K562 (cell line): ENCODE data around the gene FIBP. TPM values are rescaled to one million over a fixed set of nuclear protein-coding genes. Genes with fewer than 3 reads are reported as not detected.
A peak's percentile ranks its signal among the peaks of the same experiment; 100 is the strongest.

ENCODE experiments used
- FOSL1 ChIP-seq: fragments of 200-800 bp; sonication (Bioruptor generic); conservative IDR thresholded peaks from 2 replicates; pipeline ENCODE4 v1.6.1; 2016; ENCODE audit warnings: missing genetic modification characterization, missing compliant biosample characterization
- NR4A1 ChIP-seq, 2 experiments: fragments of 250-450 bp in 1 of 2; fragments of 450-650 bp in 1 of 2; sonication (Bioruptor Pico) in 1 of 2; IDR thresholded peaks; 2 replicates each; pipeline versions ENCODE4 v1.4.0 to v1.6.1; 2016 to 2020; ENCODE audit warnings: mild to moderate bottlenecking in 2 of 2, missing compliant biosample characterization in 1 of 2, missing genetic modification characterization in 1 of 2, moderate library complexity in 1 of 2
- RFX7 ChIP-seq: fragments of 250-450 bp; sonication (Bioruptor Pico); IDR thresholded peaks from 2 replicates; pipeline ENCODE4 v1.5.1; 2021; ENCODE audit warnings: mild to moderate bottlenecking
- RHOXF2B ChIP-seq: fragments of 250-450 bp; sonication (Bioruptor Pico); conservative IDR thresholded peaks from 2 replicates; pipeline ENCODE4 v1.5.1; 2021
- ZNF324 ChIP-seq: fragments of 250-450 bp; sonication (Bioruptor Pico); IDR thresholded peaks from 2 replicates; pipeline ENCODE4 v1.4.0; 2020; ENCODE audit warnings: mild to moderate bottlenecking
- ZNF592 ChIP-seq: fragments of 450-650 bp; IDR thresholded peaks from 2 replicates; pipeline ENCODE4 v1.6.1; 2017; ENCODE audit warnings: antibody characterized with exemption, mild to moderate bottlenecking
- polyA plus RNA-seq, 8 experiments: library from polyadenylated mRNA; depleted of rRNA in 4 of 8; stranded (reverse) in 5 of 8; unstranded in 3 of 8; fragments of >200 nt; fragmentation: Nextera tagmentation in 2 of 8; fragmentation: Illumina TruSeq in 1 of 8; extraction: Ambion mirVana in 2 of 8; extraction: Trizol in 1 of 8; gene quantifications; 2 replicates each; pipeline versions ENCODE4 v1.2.1 to v1.2.3, GENCODE V29; 2011 to 2014; ENCODE audit warnings: inconsistent platforms in 1 of 8, missing spikeins in 1 of 8
- total RNA-seq, 7 experiments: library from RNA; depleted of rRNA in 6 of 7; stranded (reverse); fragments of >200 nt in 6 of 7; fragmentation: Illumina TruSeq in 2 of 7; extraction: Trizol in 2 of 7; gene quantifications; 2 replicates each; pipeline versions ENCODE4 v1.2.1 to v1.2.3, GENCODE V29; 2011 to 2021; ENCODE audit warnings: low replicate concordance in 1 of 7
- TF ChIP-seq, protein P1 (sequence below): fragments of 200-800 bp; sonication (Bioruptor generic); IDR thresholded peaks from 2 replicates; pipeline ENCODE4 v1.6.1; 2016; ENCODE audit warnings: missing genetic modification characterization, missing compliant biosample characterization
- TF ChIP-seq, protein P2 (sequence below): fragments of 250-450 bp; sonication (Bioruptor Pico); IDR thresholded peaks from 2 replicates; pipeline ENCODE4 v1.8.0; 2021; ENCODE audit warnings: mild to moderate bottlenecking, moderate library complexity
- TF ChIP-seq, protein P3 (sequence below), 2 experiments: IDR thresholded peaks; 2 replicates each; pipeline ENCODE4 v1.6.1; 2012; ENCODE audit warnings: improper control_type of control experiment in 2 of 2, low read depth in 2 of 2, low read length in 2 of 2, borderline replicate concordance in 1 of 2
- TF ChIP-seq, protein P4 (sequence below): fragments of 250-450 bp; sonication (Bioruptor Pico); IDR thresholded peaks from 2 replicates; pipeline ENCODE4 v1.9.0; 2021; ENCODE audit warnings: mild to moderate bottlenecking, inconsistent platforms

Gene FIBP
- total and polyA plus RNA-seq, 9 of the 15 experiments (the other 6 are each of a cell fraction or from before 2014, with no cell fraction given): 41.2 to 79.2 (median 48.6) TPM

- TF ChIP-seq, protein P1, sequence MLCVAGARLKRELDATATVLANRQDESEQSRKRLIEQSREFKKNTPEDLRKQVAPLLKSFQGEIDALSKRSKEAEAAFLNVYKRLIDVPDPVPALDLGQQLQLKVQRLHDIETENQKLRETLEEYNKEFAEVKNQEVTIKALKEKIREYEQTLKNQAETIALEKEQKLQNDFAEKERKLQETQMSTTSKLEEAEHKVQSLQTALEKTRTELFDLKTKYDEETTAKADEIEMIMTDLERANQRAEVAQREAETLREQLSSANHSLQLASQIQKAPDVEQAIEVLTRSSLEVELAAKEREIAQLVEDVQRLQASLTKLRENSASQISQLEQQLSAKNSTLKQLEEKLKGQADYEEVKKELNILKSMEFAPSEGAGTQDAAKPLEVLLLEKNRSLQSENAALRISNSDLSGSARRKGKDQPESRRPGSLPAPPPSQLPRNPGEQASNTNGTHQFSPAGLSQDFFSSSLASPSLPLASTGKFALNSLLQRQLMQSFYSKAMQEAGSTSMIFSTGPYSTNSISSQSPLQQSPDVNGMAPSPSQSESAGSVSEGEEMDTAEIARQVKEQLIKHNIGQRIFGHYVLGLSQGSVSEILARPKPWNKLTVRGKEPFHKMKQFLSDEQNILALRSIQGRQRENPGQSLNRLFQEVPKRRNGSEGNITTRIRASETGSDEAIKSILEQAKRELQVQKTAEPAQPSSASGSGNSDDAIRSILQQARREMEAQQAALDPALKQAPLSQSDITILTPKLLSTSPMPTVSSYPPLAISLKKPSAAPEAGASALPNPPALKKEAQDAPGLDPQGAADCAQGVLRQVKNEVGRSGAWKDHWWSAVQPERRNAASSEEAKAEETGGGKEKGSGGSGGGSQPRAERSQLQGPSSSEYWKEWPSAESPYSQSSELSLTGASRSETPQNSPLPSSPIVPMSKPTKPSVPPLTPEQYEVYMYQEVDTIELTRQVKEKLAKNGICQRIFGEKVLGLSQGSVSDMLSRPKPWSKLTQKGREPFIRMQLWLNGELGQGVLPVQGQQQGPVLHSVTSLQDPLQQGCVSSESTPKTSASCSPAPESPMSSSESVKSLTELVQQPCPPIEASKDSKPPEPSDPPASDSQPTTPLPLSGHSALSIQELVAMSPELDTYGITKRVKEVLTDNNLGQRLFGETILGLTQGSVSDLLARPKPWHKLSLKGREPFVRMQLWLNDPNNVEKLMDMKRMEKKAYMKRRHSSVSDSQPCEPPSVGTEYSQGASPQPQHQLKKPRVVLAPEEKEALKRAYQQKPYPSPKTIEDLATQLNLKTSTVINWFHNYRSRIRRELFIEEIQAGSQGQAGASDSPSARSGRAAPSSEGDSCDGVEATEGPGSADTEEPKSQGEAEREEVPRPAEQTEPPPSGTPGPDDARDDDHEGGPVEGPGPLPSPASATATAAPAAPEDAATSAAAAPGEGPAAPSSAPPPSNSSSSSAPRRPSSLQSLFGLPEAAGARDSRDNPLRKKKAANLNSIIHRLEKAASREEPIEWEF (CRISPR knock-in tag): no peak
- TF ChIP-seq NR4A1 (CRISPR knock-in tag; IDR thresholded peaks at IDR 0.05) (no peak), NR4A1 (tag; IDR thresholded peaks at IDR 0.05) (no peak), RHOXF2B (CRISPR knock-in tag) (no peak), ZNF592 (peak; percentile 73; the same call in 1 of the 2 replicates), FOSL1 (tag) (no peak), ZNF324 (no peak), RFX7 (no peak)
- TF ChIP-seq, protein P2, sequence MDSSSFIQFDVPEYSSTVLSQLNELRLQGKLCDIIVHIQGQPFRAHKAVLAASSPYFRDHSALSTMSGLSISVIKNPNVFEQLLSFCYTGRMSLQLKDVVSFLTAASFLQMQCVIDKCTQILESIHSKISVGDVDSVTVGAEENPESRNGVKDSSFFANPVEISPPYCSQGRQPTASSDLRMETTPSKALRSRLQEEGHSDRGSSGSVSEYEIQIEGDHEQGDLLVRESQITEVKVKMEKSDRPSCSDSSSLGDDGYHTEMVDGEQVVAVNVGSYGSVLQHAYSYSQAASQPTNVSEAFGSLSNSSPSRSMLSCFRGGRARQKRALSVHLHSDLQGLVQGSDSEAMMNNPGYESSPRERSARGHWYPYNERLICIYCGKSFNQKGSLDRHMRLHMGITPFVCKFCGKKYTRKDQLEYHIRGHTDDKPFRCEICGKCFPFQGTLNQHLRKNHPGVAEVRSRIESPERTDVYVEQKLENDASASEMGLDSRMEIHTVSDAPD (CRISPR knock-in tag): no peak
- TF ChIP-seq, protein P3, sequence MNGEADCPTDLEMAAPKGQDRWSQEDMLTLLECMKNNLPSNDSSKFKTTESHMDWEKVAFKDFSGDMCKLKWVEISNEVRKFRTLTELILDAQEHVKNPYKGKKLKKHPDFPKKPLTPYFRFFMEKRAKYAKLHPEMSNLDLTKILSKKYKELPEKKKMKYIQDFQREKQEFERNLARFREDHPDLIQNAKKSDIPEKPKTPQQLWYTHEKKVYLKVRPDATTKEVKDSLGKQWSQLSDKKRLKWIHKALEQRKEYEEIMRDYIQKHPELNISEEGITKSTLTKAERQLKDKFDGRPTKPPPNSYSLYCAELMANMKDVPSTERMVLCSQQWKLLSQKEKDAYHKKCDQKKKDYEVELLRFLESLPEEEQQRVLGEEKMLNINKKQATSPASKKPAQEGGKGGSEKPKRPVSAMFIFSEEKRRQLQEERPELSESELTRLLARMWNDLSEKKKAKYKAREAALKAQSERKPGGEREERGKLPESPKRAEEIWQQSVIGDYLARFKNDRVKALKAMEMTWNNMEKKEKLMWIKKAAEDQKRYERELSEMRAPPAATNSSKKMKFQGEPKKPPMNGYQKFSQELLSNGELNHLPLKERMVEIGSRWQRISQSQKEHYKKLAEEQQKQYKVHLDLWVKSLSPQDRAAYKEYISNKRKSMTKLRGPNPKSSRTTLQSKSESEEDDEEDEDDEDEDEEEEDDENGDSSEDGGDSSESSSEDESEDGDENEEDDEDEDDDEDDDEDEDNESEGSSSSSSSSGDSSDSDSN (IDR thresholded peaks at IDR 0.05; ENCODE audit: borderline replicate concordance in 1 of 2, low read depth in 2 of 2, low read length in 2 of 2): 0 out of 4 replicates have a peak, but pooled peaks of 1 of the 2 experiments have one; percentile 29
- TF ChIP-seq, protein P4, sequence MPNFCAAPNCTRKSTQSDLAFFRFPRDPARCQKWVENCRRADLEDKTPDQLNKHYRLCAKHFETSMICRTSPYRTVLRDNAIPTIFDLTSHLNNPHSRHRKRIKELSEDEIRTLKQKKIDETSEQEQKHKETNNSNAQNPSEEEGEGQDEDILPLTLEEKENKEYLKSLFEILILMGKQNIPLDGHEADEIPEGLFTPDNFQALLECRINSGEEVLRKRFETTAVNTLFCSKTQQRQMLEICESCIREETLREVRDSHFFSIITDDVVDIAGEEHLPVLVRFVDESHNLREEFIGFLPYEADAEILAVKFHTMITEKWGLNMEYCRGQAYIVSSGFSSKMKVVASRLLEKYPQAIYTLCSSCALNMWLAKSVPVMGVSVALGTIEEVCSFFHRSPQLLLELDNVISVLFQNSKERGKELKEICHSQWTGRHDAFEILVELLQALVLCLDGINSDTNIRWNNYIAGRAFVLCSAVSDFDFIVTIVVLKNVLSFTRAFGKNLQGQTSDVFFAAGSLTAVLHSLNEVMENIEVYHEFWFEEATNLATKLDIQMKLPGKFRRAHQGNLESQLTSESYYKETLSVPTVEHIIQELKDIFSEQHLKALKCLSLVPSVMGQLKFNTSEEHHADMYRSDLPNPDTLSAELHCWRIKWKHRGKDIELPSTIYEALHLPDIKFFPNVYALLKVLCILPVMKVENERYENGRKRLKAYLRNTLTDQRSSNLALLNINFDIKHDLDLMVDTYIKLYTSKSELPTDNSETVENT (CRISPR knock-in tag): no peak
Measured at GRCh38 chr11:65884716-65885092, 3.6 kb downstream of the FIBP start (continued).
